ENCODE results near the gene PDE8A.

PDE8A gene

DNA sequence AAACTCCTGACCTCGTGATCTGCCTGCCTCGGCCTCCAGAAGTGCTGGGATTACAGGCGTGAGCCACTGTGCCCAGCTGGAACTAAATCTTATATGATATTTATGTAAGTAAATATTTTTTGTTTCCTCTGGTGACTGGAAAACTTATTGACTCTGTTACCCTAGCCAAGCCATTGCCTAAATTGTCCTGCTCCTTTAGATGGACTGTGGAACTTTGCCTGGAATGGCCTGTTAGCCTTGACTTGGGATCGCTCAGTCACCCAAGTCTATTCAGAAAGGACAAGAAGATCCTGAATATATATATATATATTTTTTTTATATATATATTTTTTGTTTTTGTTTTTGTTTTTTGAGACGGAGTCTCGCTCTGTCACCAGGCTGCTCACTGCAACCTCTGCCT, 113.9 kb downstream of the PDE8A start:
- DNase-seq, result no peak

DNA sequence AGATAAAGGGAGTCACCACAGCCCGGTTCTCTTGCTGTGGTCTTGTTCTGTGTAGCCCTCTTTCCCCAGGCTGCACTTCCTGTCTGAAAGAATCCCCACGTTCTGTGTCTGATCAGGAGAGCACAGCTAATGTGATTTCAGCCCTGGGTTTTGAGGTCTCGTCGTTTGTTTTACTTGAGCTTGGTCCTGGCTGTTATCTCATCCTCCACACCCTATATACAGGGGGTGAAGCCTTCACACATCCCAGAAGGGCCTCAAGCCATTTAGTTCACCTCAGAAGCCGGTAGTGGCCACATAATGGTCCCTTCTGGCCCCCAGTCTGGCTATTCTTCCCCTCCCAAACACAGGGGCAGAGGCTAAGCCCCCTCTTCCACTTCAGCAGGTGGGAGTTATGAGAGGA, 115.6 kb downstream of the PDE8A start:
- DNase-seq, result no peak

DNA sequence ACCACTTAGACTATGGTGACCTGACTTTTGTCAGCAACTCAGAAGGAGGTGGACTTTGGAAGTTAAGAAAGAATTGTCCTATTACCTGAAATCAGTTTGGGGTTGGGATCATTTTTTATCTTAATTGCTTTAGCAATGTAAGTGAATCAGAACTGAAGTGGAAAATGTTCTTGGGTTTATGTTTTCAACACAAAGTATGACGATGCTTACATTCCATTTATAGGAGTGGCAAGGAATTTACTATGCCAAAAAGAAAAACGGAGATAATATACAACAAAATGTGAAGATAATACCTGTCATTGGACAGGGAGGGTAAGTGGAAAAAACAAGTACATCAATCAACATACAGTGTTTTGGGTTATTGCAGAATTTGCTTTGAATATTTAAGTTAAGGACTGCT, 116.1 kb downstream of the PDE8A start:
- no peak for DNase-seq

DNA sequence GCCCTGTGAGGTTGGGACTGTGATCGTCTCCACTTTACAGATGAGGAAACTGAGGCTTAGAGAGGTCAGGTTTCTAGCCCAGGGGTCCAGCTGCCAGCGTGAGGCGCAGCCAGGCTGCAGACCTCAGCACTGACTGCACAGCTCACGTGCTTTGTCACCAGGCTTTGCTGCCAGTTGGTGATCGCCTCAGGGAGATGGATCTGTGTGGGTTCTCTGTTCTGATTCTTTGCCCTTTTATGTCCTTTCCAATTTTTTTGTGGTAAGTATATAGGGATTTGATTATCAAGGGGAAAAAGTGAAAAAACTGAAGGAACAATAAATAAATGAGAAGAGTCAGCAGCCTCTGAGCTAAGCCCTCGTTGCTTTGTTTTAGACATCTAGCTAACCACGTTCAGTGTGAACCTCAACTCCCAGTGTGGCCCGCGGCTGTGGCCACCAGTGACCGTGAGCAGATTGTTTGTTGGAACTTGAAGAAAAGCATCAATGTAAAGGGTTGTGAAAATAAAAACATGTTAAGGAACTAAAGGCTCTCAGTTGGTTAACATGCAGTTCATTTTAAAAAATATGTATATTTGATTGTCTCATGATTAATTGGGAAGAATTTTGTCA, 117.6 kb downstream of the PDE8A start:
- DNase-seq, result no peak

DNA sequence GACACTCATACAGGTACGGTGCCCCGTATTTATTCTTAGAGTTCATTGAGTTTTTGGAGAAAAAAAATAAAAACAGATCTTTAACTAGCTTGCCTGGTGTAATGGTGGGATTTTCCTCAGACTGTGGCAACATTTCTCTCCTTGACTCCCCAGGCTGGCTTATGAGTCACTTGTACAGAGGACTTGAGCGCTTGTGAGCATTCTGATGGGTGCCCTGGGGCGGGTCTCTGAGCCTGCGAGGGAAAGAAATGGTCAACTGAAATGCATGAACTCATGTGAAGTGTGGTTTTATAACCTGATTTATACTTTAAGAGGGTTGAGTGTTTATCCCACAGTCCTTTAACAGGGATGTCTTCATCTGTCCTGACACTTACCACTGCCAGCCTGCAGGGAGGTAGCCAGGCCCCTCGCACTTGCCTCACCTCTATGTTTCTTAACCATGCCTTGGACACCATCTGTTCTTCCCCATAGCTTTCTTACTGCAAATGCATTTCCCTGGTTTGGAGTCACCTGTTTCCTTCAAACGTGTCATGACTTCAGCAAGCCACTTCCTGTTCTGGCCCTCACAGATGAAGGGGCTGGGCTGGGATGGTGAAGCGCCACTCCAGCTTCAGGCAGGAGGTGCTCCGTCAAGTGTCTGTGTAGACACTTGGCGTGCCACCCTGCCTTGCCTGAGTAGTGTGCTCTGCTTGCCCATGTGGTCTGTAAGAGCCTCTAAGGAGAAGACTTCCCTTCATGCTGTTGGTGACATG, 118.7 kb downstream of the PDE8A start:
- DNase-seq, result peak in 1 of 6 experiments; percentile 24

DNA sequence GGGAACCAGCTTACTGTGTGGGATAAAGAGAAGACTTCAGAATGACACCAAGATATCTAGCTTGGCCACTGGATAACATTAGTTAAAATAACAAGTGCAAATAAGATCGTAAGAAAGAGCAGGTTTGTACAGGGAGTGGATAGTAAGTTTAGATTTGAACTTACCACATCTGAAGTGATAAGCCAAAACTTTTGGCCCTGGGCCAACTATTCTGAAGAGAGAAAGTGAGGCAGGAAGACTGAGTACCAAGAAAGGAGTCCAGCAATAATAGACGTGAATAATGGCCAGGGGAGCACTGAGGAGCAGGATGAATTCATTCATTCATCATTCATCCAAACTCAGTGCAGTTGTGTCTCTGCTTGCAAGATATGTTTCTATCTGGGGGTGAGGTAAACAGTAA, 122.9 kb downstream of the PDE8A start:
- no peak for DNase-seq

DNA sequence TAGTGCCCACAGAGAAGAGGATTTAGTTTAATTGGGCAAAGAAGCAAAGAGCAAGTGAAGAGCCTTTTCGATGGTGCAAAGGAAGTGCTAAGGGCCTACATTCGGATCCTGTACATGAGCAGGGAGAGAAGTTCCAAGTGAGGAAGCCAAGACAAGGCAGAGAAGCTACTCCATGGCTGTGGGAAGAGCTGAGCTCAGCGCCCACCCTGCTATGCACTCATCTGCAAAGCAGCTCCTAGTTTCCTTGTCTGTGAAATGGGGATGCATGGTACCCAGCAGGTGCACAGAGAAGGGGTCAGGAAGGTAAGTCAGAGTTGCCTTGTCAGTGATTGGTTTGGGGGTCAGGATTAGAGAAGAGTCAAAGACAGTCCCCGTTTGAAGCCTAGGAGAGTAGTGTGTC, 126.5 kb downstream of the PDE8A start:
- no peak for DNase-seq

DNA sequence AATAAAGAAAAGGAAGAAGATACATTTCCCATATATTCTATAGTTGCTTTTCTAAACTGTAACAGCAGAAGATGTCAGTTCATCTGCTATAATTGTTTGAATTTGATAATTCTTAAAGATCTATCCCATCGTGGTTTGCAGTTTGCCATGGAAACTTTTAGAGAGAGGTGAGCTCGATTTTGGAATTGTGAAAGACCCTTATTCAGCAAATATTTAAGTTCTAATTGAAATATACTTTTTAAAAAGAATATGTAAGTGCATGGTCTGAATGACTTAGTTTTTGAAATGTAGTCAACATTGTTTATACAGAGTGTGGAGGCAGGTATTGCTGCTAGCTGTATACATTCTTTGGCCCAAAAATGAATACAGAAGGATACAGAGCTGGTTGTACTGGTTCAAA, 127.7 kb downstream of the PDE8A start:
- DNase-seq, result no peak

DNA sequence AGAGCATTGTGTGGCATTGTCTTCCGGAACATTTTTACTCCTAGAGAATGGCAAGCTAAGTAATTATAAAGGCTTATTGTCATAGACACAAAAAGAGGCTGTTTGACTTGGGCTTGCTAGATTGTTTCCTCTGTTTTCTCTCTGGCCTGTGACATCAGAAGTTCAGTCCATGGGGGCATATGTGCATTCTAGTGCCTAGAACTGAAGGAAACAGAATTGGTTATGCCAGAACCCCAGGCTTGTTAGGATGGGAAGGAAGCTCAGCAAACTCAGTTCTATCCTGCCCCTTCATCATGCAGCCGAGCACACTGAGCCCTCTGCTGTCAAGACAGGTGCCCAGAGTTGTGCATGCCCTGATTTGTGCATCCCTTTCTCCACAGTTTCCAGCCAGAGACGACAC, 131.3 kb downstream of the PDE8A start:
- DNase-seq, result no peak

DNA sequence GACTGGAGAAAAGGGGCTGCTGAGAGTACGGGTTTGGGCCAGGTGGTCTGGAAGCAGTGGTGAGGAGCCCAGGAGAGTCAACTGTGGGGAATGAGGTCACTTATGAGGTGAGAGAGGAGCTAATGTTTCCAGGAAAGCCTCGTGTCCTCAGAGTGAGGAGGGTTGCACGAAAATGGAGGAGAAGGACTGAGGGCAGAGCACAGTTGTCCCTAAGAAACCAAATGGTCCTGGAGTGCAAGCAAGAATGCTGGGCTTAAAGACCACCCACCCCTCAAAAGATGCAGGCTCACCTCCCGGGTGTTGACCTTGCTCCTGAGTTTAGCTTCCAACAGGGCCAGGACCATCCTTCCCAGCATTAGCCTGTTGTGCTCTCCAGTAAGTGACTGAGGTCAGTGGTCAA, 133.2 kb downstream of the PDE8A start:
- DNase-seq, result no peak

DNA sequence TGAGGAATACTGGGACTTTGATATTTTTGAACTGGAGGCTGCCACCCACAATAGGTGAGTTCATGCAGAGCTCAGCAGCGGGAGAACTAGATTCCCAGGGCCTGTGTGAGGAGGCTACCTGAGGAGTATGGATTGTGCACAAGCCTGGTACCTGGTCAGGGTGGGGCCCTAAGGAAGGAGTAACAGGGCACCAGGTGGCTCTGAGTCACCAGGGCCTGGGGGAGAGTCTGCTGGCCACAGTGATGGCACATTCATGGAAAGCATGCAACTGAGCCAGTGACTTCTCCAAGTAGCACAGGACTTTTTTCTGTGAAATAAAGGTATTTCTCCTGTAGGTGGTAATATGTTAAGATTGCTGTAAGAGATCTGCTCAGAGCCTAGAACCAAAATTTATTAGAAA, 134.4 kb downstream of the PDE8A start:
- no peak for DNase-seq

DNA sequence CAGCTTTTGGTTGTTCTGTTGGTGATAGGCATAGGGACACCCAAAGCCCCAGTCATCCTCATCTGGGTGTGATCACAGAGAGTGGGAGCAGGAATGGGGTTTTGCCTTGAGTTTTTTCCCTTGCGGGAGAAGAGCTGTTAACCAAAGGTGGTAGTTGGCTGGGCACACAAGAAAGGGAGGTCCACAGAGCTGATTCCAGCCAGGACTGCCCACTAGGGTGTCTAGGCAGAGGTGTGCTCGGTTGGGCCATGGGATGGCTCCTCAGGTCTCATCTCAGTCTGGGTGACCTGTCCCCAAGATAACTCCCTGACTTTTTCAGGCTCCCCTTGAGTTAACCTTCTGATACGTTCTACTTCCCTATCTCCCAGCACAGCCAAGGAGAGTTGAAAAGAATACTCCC, 134.8 kb downstream of the PDE8A start:
- no peak for DNase-seq

DNA sequence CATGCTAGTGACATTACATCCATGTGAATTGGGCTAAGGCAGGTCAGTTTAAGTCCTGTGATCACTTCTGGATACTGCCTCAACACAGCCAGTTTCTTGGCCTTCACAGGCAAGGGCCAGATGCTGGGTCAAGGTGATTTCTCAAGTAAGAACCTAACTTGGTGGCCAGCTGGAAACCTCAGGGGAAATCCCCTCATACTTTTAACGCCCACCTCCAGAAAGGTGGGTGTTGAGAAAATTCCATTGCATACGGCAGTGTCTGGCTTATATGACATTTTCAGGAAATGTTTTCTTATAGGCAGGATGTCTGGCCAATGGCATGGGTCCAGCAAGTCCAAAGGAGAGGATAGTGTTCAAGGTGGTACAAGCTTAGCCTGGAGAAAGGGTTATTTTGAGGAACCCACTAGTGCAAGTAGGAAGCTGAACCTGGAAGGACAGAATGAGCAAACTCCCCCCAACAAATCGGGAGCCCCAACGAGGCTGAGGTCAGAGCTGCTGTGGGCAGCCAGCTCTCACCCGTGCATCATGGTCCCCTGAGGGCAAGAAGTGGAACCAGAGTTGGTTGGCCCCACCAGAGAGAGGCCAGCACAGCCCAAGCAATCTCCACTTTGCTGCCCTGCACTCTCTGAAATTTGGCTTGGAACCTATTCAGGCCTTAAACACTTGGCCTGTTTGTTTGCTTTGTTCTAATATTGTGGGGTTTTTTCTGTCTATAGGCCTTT, 135.4 kb downstream of the PDE8A start:
- DNase-seq, result no peak

DNA sequence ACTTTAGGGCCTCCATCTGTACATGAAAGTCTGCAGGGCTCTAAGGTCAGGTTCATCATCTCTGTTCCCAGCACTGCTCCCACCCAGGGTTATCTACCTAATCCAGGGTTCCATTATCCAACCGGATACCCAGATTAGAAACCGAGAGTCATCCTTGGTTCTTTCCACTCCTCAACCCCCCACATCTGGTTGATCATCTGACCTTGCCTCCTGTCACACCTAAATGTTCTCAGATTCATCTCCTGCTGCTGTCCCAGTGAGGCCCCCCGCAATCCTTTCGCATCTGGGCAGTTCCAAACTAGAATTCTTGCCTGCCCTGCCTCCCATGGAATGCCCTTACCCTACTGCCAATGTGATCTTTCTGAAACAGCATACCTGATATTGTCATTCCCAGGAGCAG, 136.5 kb downstream of the PDE8A start:
- no peak for DNase-seq

DNA sequence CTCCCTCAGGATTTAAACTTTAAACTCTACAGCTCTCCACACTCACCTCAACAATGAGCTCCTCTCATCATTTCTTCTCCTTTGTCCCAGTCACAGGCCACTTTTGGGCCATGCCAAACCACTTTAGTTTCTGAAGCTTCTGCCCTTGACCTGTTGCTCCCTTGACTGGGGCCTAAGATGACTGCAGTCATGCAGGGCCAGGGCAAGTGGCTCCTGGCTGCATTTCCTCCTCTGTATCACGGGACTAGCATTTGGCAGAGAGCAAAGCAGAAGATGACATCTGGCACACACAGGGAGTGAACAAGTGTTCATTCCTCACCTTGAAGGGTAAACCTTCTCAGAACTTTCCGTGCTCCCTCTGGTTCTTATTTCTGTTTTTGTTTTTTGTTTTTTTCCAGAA, 136.9 kb downstream of the PDE8A start:
- DNase-seq, result no peak

DNA sequence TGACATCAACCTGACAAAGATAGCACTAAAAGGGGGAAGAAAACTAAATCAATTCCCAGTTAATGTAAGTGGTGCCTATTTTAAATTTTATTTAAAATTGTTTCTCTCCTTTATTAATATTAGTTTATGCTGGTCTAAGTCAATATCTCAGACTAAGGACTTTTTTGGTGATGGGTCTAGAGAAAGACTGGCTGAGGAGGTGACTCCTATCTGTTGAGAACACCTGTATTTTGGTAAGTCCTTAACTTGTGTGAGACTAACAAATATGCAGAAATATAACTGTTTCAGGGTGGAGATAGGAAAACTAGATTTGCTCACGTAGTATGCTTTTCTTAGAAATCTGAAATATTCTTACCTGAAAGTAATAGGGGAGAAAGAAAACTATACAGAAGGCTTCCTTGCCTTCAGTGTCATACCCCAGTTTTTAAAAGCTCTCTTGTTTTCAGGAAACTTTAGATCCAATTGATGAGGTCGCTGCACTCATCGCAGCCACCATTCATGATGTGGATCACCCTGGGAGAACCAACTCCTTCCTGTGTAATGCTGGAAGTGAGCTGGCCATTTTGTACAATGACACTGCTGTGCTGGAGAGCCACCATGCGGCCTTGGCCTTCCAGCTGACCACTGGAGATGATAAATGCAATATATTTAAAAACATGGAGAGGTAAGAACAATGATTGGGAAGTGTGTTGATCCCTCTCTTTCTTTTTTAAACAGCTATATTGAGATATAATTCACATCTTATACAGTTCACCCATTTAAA, 138.9 kb downstream of the PDE8A start:
- DNase-seq, result no peak

DNA sequence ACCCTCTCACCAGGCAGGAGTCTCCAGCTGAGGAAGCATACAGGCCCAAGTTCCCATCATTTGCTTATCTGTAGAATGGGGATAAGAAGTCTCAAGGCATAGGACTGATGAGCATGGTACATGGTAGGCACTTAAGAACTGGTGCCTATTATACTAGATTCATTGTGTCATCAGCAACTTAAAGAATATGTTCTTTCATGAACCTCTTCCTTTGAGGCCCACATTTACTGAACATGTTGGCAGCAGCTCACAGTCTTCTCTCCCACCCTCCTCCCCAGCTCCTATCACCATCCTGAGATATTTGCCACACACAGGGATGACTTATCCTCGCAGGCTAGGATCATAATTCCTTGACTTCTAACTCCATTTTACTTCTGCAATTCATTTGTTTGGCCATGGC, 142.5 kb downstream of the PDE8A start:
- DNase-seq, result no peak

DNA sequence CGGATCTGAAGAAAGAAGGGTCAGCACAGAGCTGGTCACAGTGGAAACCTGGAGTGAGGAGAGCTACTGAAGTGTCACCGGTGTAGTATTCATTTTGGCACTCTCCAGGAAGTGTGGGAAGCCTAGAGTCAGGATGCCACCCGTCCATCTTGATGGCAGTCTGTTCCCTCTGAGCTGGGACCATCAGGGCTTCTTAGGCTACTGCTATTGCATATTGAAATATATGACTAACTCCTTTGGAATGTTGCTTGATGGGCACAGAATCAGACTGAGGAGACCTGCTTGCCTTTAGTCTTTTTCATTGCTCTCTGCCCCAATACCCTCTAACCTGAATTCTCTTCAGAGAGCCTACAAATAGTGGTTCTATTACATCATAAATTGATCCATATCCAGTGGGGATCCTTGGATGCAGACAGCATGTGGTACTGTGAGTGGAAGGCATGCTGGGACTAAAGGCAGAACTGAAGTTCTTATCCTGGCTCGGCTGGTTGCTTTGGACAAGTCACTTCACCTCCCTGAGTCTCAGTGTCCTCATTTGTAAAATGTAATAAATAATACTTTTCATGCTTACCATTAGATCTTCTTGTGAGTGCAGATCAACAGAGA, 143.5 kb downstream of the PDE8A start:
- DNase-seq, result no peak

DNA sequence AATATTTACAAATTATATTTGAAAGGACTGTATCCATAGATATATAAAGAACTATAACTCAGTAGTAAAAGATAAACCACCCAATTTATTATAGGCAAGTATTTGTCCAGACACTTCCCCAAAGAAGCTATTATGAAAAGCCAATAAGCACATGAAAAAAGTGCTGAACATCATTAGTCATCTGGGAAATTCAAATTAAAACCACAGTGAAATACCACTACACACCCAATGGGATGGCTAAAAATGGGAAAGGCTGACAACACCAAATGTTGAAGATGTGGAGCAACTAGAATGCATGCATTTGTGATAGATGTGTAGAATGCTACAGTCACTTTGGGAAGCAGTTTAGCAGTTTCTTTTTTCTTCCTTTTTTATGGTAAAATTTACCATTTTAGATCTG, 147.0 kb downstream of the PDE8A start:
- no peak for DNase-seq

DNA sequence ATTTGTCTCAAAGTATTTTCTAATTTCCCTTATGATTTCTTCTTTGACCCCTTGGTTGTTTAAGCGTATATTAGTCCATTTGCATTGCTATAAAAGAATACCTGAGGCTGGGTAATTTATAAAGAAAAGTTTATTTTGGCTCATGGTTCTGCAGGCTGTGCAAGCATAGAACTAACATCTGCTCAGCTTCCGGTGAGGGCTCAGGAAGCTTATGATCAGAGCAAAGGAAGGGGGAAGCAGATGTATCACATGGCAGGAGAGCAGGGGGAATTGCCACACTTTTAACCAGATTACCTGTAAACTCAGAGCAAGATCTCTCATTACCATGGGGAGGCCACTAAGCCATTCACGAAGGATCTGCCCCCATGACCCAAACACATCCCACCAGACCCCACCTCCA, 148.2 kb downstream of the PDE8A start:
- DNase-seq, result no peak

DNA sequence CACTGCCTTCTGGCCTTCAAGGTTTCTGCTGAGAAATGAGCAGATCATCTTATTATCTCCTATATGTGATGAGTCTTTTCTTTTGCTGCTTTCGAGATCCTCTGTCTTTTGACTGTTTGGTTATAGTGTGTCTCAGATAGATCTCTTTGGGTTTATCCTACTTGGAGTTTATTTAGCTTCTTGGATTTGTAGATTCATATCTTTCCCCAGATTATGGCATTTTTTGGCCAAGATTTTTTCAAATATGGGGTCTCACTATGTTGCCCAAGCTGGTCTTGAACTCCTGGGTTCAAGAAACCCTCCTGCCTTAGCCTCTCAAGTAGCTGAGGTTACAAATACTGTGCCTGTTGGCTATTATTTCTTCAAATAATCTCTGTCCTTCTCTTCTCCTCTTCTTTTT, 150.3 kb downstream of the PDE8A start:
- DNase-seq, result no peak

DNA sequence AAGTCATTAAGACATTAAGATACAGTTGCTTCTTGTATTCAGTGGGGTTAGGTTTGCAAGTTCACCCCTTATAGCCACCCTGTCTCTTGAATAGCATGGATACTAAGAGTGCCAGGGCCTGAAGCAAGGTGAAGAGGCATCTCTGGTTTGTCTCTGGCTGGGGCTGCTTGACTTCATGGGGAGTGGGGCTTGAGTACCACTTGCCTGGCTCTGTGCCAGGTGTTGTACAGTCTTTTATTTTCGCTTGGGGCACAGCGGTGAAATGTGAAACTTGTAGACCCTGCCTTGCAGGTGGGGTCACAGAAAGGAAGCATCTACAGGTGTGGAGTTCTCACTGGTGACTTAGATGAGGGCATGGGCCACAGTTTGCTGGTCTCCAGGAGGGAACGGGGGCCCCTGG, 152.1 kb downstream of the PDE8A start:
- DNase-seq, result no peak

DNA sequence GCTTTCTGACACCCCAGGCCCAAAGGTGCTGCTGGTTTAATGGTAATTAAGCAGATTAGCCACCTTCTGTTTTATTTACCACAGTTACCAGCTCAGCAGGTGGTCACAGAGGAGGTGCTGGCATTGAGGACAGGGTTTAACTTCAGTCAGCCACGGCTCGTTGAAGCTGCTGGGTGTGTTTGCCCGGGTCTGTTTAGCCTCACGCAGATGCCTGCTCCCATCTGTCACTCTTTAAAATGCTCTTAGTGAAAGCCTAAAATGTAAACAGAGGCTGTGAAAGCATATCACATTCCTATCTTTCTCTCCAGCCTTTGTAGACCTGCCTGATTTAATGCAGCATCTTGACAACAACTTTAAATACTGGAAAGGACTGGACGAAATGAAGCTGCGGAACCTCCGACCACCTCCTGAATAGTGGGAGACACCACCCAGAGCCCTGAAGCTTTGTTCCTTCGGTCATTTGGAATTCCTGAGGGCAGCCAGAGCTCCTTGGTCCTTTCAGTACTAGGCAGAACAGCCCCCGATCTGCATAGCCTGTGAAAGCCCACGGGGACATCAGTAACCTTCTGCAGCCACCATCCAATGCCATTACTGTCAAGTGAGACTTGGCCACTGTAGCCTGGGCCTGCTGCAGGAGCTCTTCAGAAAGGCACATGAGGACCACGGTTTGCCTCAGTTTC, 156.0 kb downstream of the PDE8A start:
- no peak for DNase-seq

All from stimulated activated naive CD4-positive, alpha-beta T cell (primary cell).